ENCODE data around the gene TMEM183A. TPM values are rescaled to one million over a fixed set of nuclear protein-coding genes. Genes with fewer than 3 reads are reported as not detected.

The TMEM183A gene
- polyA plus RNA-seq, 1 experiment, result 103 TPM

GRCh38 chr1:203059485-203059884 lies 52.3 kb downstream of the TMEM183A start:
- CTCF ChIA-PET, result interaction anchor here (0.8 to 11.2 kb wide), 3 partner anchors 19 to 58 kb away, joined by 3 to 105 read pairs (median 3); no protein-coding TSS in a partner anchor
- POLR2A ChIA-PET, result no interaction called here

GRCh38 chr1:203060115-203060514 lies 52.9 kb downstream of the TMEM183A start:
- H3K36me3 ChIP-seq (ENCODE audit: control insufficient read depth, insufficient read depth, low read length), result peaks cover 6% of the 10 kb centered on the region; the same call in 1 of the 2 replicates

More at GRCh38 chr1:203059485-203059884, 52.3 kb downstream of the TMEM183A start:
- H3K4me3 ChIP-seq (ENCODE audit: low read depth, low read length), result no peak overlapping the region
- H3K36me3 ChIP-seq (ENCODE audit: control insufficient read depth, insufficient read depth, low read length), result peaks cover 6% of the 10 kb centered on the region; the same call in 1 of the 2 replicates
- DNase-seq (ENCODE audit: low read depth), result no peak
- TF ChIP-seq CTCF (IDR thresholded peaks at IDR 0.05; ENCODE audit: insufficient read depth, low read depth, low read length), result no peak
- H3K27me3 ChIP-seq (ENCODE audit: control insufficient read depth, insufficient read depth, low read length), result no peaks in the 10 kb centered on the region

GRCh38 chr1:203063287-203063686 lies 56.1 kb downstream of the TMEM183A start:
- ChIA-PET POLR2A (no interaction called here), CTCF (interaction anchor here (0.7 to 1.9 kb wide), 3 partner anchors 16 to 153 kb away, joined by 4 to 5 read pairs (median 5); no protein-coding TSS in a partner anchor)
- TF ChIP-seq CTCF (IDR thresholded peaks at IDR 0.05; ENCODE audit: insufficient read depth, low read depth, low read length), result no peak
- Histone ChIP-seq H3K36me3 (ENCODE audit: control insufficient read depth, insufficient read depth, low read length) (peaks cover 2% of the 10 kb centered on the region; the same call in 1 of the 2 replicates), H3K4me3 (ENCODE audit: low read depth, low read length) (no peak overlapping the region), H3K27me3 (ENCODE audit: control insufficient read depth, insufficient read depth, low read length) (peaks cover 1% of the 10 kb centered on the region)
- no peak for DNase-seq (ENCODE audit: low read depth)

More at GRCh38 chr1:203060115-203060514, 52.9 kb downstream of the TMEM183A start:
- ChIA-PET POLR2A (no interaction called here), CTCF (interaction anchor here (11.2 kb wide), 1 partner anchor 20 kb away, joined by 105 read pairs; no protein-coding TSS in a partner anchor)
- Histone ChIP-seq H3K27me3 (ENCODE audit: control insufficient read depth, insufficient read depth, low read length) (no peaks in the 10 kb centered on the region), H3K4me3 (ENCODE audit: low read depth, low read length) (no peak overlapping the region)
- DNase-seq (ENCODE audit: low read depth), result no peak
- TF ChIP-seq CTCF (IDR thresholded peaks at IDR 0.05; ENCODE audit: insufficient read depth, low read depth, low read length), result no peak

- TF ChIP-seq CTCF (IDR thresholded peaks at IDR 0.05; ENCODE audit: insufficient read depth, low read depth, low read length), result no peak
- Histone ChIP-seq H3K27me3 (ENCODE audit: control insufficient read depth, insufficient read depth, low read length) (peaks cover 1% of the 10 kb centered on the region), H3K4me3 (ENCODE audit: low read depth, low read length) (no peak overlapping the region), H3K36me3 (ENCODE audit: control insufficient read depth, insufficient read depth, low read length) (peaks cover 2% of the 10 kb centered on the region; the same call in 1 of the 2 replicates)
- CTCF ChIA-PET, result interaction anchor here (1.0 to 1.6 kb wide), 3 partner anchors 12 to 52 kb away, joined by 3 to 7 read pairs (median 3); no protein-coding TSS in a partner anchor
- POLR2A ChIA-PET, result no interaction called here
- DNase-seq (ENCODE audit: low read depth), result no peak
Observed at GRCh38 chr1:203065191-203065590, 58.0 kb downstream of the TMEM183A start.

- no peak for TF ChIP-seq CTCF (IDR thresholded peaks at IDR 0.05; ENCODE audit: insufficient read depth, low read depth, low read length)
- ChIA-PET POLR2A (no interaction called here), CTCF (interaction anchor here (1.0 to 1.6 kb wide), 5 partner anchors 12 to 151 kb away, joined by 3 to 7 read pairs (median 3); partner anchors contain the start of gene MYOG)
- DNase-seq (ENCODE audit: low read depth), result no peak
- H3K36me3 ChIP-seq (ENCODE audit: control insufficient read depth, insufficient read depth, low read length), result peaks cover 2% of the 10 kb centered on the region; the same call in 1 of the 2 replicates
- H3K27me3 ChIP-seq (ENCODE audit: control insufficient read depth, insufficient read depth, low read length), result peaks cover 1% of the 10 kb centered on the region
- H3K4me3 ChIP-seq (ENCODE audit: low read depth, low read length), result no peak overlapping the region
Observed at GRCh38 chr1:203065986-203066385, 58.8 kb downstream of the TMEM183A start.

All from BJ (cell line).